OCI-LY3 (cell line): ENCODE results near the gene VPS54.

Experiments
- H2AFZ ChIP-seq: fragments of 200-600, 300-600 bp; shearing (Covaris generic); 2 replicates; pipeline ENCODE4 v1.6.0; 2014; ENCODE audit warnings: antibody characterized with exemption, low read depth, low read length
- H3K27ac ChIP-seq: fragments of 200-600, 300-600 bp; sonication (generic); 2 replicates; pipeline ENCODE4 v1.5.1; 2014; ENCODE audit warnings: mild to moderate bottlenecking, low read length, moderate library complexity, mixed read lengths
- H3K27me3 ChIP-seq: fragments of 200-600, 300-600 bp; sonication (generic); 2 replicates; pipeline ENCODE4 v1.6.1; 2014; ENCODE audit warnings: low read depth, low read length, mixed read lengths
- H3K36me3 ChIP-seq: fragments of 200-600, 300-600 bp; sonication (generic); replicated peaks from 2 replicates; pipeline ENCODE3; 2014; ENCODE audit warnings: low read depth, low read length, mixed read lengths
- H3K4me1 ChIP-seq: fragments of 300-600, 200-600 bp; sonication (generic); 2 replicates; pipeline ENCODE4 v1.6.1; 2014; ENCODE audit warnings: low read length, mixed read lengths
- H3K4me2 ChIP-seq: fragments of 200-600, 300-600 bp; sonication (generic); 2 replicates; pipeline ENCODE4 v1.6.1; 2014; ENCODE audit warnings: low read length, mixed read lengths
- H3K4me3 ChIP-seq: fragments of 300-600, 200-600 bp; sonication (generic); 2 replicates; pipeline ENCODE4 v1.5.1; 2014; ENCODE audit warnings: antibody characterized with exemption, mild to moderate bottlenecking, low read length, moderate library complexity
- H3K79me2 ChIP-seq: fragments of 300-600, 200-600 bp; shearing (Covaris generic); 2 replicates; pipeline ENCODE4 v1.6.1; 2014; ENCODE audit warnings: mild to moderate bottlenecking, low read length, mixed read lengths
- H3K9ac ChIP-seq: fragments of 300-600, 200-600 bp; shearing (Covaris generic); 2 replicates; pipeline ENCODE4 v1.6.0; 2014; ENCODE audit warnings: mild to moderate bottlenecking, low read length, moderate library complexity
- H3K9me3 ChIP-seq: fragments of 200-600, 300-600 bp; shearing (Covaris generic); 2 replicates; pipeline ENCODE4 v1.6.1; 2014; ENCODE audit warnings: low read length, mixed read lengths; ENCODE audit not compliant: insufficient read depth
- H4K20me1 ChIP-seq: fragments of 200-600, 300-600 bp; sonication (generic); 2 replicates; pipeline ENCODE4 v1.6.1; 2016; ENCODE audit warnings: low read length, mixed read lengths; ENCODE audit not compliant: insufficient read depth
- EZH2phosphoT487 ChIP-seq: fragments of 200-600 bp; shearing (Covaris generic); IDR thresholded peaks from 2 replicates; pipeline ENCODE4 v1.6.1; 2018; ENCODE audit warnings: antibody characterized with exemption, mixed run types, low read depth
- TF ChIP-seq, protein P1 (sequence below): fragments of 200-600, 300-600 bp; sonication (generic); IDR thresholded peaks from 2 replicates; pipeline ENCODE4 v1.5.1; 2014; ENCODE audit warnings: antibody characterized with exemption, low read length, low read depth

VPS54 gene

DNA sequence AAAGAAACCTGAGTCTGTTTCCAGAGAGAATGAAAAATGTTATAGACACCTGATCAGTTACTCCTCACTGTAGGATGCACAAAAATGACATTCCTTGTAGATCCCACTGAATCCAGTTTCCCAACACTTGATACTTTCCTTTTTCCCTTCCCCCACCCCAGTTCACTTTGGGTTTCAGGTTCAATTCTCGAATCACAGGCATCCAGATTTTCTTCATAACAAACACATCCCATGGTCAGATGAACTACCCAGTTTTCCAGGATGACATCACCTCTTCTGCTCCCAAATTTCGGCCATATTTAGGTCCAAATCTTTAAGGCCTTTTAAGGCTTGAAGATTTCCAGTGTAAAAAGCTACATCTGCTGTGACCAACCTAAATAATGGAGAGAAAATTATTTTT lies 126.1 kb downstream of the VPS54 start:
- Histone ChIP-seq H4K20me1 (no peaks in the 10 kb centered on the region), H3K79me2 (no peaks in the 10 kb centered on the region), H3K9me3 (no peaks in the 10 kb centered on the region), H3K27me3 (no peaks in the 10 kb centered on the region), H3K4me1 (no peaks in the 10 kb centered on the region), H3K27ac (no peak overlapping the region), H3K36me3 (peaks cover 39% of the 10 kb centered on the region), H3K4me3 (no peak overlapping the region), H3K4me2 (no peak overlapping the region), H2AFZ (no peak overlapping the region), H3K9ac (no peak overlapping the region)
- TF ChIP-seq, protein P1, sequence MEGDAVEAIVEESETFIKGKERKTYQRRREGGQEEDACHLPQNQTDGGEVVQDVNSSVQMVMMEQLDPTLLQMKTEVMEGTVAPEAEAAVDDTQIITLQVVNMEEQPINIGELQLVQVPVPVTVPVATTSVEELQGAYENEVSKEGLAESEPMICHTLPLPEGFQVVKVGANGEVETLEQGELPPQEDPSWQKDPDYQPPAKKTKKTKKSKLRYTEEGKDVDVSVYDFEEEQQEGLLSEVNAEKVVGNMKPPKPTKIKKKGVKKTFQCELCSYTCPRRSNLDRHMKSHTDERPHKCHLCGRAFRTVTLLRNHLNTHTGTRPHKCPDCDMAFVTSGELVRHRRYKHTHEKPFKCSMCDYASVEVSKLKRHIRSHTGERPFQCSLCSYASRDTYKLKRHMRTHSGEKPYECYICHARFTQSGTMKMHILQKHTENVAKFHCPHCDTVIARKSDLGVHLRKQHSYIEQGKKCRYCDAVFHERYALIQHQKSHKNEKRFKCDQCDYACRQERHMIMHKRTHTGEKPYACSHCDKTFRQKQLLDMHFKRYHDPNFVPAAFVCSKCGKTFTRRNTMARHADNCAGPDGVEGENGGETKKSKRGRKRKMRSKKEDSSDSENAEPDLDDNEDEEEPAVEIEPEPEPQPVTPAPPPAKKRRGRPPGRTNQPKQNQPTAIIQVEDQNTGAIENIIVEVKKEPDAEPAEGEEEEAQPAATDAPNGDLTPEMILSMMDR: no peak
- no peak for TF ChIP-seq EZH2phosphoT487

DNA sequence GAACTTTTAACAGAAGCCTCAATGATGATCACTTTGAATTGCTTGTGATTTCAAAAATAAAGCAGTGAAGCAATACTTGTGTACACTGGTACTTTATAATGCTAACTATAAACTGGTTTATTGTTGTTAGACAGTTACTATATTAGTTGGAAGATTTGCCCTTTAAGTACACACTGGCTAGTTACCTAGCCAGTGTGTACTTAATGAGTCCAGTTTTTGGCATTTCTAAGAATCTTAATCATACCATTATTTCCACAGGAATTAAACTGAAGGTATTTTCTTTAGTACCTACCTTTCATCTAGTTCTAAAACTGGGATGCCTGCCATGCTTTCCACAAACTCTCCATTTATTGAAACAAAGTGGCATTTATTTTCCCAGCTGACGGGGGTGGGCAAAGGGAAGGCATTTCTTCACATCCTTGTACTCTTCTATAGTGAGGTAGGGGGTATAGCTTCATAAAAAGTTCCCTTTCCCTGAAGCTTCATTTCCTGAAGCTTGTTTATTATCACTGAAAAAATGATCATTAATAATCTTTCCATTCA lies 127.7 kb downstream of the VPS54 start:
- Histone ChIP-seq H3K36me3 (peaks cover 45% of the 10 kb centered on the region), H3K9me3 (no peaks in the 10 kb centered on the region), H3K4me1 (no peaks in the 10 kb centered on the region), H3K27me3 (no peaks in the 10 kb centered on the region), H3K4me3 (no peak overlapping the region), H2AFZ (no peak overlapping the region), H3K27ac (no peak overlapping the region), H3K79me2 (no peaks in the 10 kb centered on the region), H4K20me1 (no peaks in the 10 kb centered on the region), H3K9ac (no peak overlapping the region), H3K4me2 (no peak overlapping the region)
- TF ChIP-seq EZH2phosphoT487: no peak
- TF ChIP-seq, protein P1: no peak

DNA sequence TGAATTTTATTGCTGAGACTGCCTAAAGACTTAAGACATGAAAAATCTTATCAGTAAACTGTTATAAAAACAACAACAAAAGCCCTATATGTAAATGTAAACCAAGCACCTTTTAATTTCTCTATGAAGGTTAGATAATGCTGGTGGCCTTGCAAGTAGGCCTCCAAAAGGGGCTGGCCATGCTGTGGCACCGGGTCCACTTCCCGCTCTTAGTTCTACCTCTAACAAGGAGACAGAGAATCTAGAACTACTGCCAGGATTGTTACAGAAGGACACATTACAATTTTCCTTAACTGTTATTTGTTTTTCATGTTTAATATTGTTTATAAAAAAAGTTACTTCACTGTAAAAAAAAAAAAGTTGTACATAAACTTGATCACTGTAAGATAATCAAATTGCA lies 128.6 kb downstream of the VPS54 start:
- H3K27ac ChIP-seq: no peak overlapping the region
- H4K20me1 ChIP-seq: no peaks in the 10 kb centered on the region
- TF ChIP-seq, protein P1: no peak
- no peak for TF ChIP-seq EZH2phosphoT487
- H3K9ac ChIP-seq: no peak overlapping the region
- H3K4me1 ChIP-seq: no peaks in the 10 kb centered on the region
- H3K36me3 ChIP-seq: peaks cover 53% of the 10 kb centered on the region
- H3K79me2 ChIP-seq: no peaks in the 10 kb centered on the region
- no peak overlapping the region for H2AFZ ChIP-seq
- no peak overlapping the region for H3K4me3 ChIP-seq
- H3K9me3 ChIP-seq: no peaks in the 10 kb centered on the region
- no peaks in the 10 kb centered on the region for H3K27me3 ChIP-seq
- no peak overlapping the region for H3K4me2 ChIP-seq

DNA sequence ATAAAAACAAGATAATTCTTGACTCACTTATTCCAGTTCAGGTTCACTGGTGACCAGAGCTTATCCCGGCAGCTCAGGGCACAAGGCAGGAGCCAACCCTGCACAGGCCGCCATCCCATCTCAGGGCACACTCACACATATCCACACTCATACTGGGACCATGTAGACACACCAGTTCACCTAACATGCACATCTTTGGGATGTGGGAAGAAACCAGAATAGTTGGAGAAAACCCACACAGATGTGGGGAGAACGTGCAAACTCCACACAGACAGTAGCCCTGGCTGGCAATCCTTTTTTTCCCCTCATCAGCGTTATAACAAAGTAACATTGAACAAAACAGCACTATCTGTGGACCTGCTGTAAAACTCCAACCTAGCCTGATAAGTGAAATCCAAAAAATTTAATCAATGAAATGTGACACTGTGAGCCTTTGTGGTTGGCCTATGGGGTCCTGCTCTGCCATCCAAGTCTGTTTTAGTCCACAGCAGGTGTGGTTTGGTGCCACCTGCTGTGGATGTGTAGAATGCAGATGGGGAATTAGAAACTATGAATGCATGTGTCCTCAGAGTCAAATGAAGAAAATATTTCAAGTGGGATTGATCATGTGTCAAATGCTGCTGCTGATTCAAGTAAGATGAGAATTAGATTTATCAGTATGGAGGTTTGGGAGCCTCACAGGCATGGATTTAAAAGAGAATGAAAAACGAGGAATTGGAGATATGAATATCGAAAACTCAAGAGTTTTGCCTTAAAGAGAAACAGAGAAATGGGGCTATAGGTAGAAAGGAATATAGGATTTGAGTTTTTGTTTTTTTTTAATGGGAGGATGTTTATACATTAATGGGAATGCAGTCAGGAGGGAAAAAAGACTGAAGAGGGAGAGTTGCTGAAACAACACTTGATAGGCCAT lies 130.5 kb downstream of the VPS54 start:
- H3K4me1 ChIP-seq: no peaks in the 10 kb centered on the region
- no peaks in the 10 kb centered on the region for H3K27me3 ChIP-seq
- peaks cover 60% of the 10 kb centered on the region for H3K36me3 ChIP-seq
- no peak overlapping the region for H3K4me3 ChIP-seq
- H3K9me3 ChIP-seq: no peaks in the 10 kb centered on the region
- H2AFZ ChIP-seq: no peak overlapping the region
- H3K4me2 ChIP-seq: no peak overlapping the region
- H3K79me2 ChIP-seq: no peaks in the 10 kb centered on the region
- H4K20me1 ChIP-seq: no peaks in the 10 kb centered on the region
- no peak overlapping the region for H3K27ac ChIP-seq
- TF ChIP-seq EZH2phosphoT487: no peak
- TF ChIP-seq, protein P1: peak; percentile 79
- no peak overlapping the region for H3K9ac ChIP-seq
